ENCODE data around the gene ARHGAP26.

Gene ARHGAP26

GRCh38 chr5:142856269-142856782 lies 86.1 kb downstream of the ARHGAP26 start:
- no peak for DNase-seq

GRCh38 chr5:142857405-142857804 lies 87.2 kb downstream of the ARHGAP26 start:
- no peak for DNase-seq

GRCh38 chr5:142859037-142859436 lies 88.9 kb downstream of the ARHGAP26 start:
- DNase-seq = no peak

- DNase-seq = no peak
These were observed 90.1 kb downstream of the ARHGAP26 start for GRCh38 chr5:142860270-142860669.

- DNase-seq = no peak
These were observed 90.8 kb downstream of the ARHGAP26 start for GRCh38 chr5:142861011-142861410.

GRCh38 chr5:142862594-142862993 lies 92.4 kb downstream of the ARHGAP26 start:
- no peak for DNase-seq

GRCh38 chr5:142863856-142864255 lies 93.7 kb downstream of the ARHGAP26 start:
- DNase-seq = no peak

- no peak for DNase-seq
These were observed 94.4 kb downstream of the ARHGAP26 start for GRCh38 chr5:142864290-142865260.

- DNase-seq = no peak
These were observed 95.5 kb downstream of the ARHGAP26 start for GRCh38 chr5:142865631-142866030.

- no peak for DNase-seq
These were observed 96.5 kb downstream of the ARHGAP26 start for GRCh38 chr5:142866563-142867275.

- DNase-seq = no peak
These were observed 99.7 kb downstream of the ARHGAP26 start for GRCh38 chr5:142869886-142870285.

- DNase-seq = no peak
These were observed 100.6 kb downstream of the ARHGAP26 start for GRCh38 chr5:142870532-142871362.

GRCh38 chr5:142871363-142872193 lies 101.4 kb downstream of the ARHGAP26 start:
- no peak for DNase-seq

- DNase-seq = no peak
These were observed 102.0 kb downstream of the ARHGAP26 start for GRCh38 chr5:142872217-142872616.

- no peak for DNase-seq
These were observed 102.6 kb downstream of the ARHGAP26 start for GRCh38 chr5:142872795-142873194.

GRCh38 chr5:142873831-142874230 lies 103.7 kb downstream of the ARHGAP26 start:
- no peak for DNase-seq

GRCh38 chr5:142874540-142874939 lies 104.4 kb downstream of the ARHGAP26 start:
- DNase-seq = no peak

- no peak for DNase-seq
These were observed 105.8 kb downstream of the ARHGAP26 start for GRCh38 chr5:142875936-142876335.

- no peak for DNase-seq
These were observed 106.6 kb downstream of the ARHGAP26 start for GRCh38 chr5:142876817-142877216.

GRCh38 chr5:142878111-142878510 lies 107.9 kb downstream of the ARHGAP26 start:
- DNase-seq = no peak

- no peak for DNase-seq
These were observed 108.5 kb downstream of the ARHGAP26 start for GRCh38 chr5:142878638-142879037.
